Measurements from ENCODE around the gene CIAO2B.
A peak's percentile ranks its signal among the peaks of the same experiment; 100 is the strongest.
"Not testable (repeated sequence)": the region's sequence is repeated elsewhere in the genome, so short reads cannot be mapped to it uniquely, and the experiment has no call there.

The CIAO2B gene

DNA sequence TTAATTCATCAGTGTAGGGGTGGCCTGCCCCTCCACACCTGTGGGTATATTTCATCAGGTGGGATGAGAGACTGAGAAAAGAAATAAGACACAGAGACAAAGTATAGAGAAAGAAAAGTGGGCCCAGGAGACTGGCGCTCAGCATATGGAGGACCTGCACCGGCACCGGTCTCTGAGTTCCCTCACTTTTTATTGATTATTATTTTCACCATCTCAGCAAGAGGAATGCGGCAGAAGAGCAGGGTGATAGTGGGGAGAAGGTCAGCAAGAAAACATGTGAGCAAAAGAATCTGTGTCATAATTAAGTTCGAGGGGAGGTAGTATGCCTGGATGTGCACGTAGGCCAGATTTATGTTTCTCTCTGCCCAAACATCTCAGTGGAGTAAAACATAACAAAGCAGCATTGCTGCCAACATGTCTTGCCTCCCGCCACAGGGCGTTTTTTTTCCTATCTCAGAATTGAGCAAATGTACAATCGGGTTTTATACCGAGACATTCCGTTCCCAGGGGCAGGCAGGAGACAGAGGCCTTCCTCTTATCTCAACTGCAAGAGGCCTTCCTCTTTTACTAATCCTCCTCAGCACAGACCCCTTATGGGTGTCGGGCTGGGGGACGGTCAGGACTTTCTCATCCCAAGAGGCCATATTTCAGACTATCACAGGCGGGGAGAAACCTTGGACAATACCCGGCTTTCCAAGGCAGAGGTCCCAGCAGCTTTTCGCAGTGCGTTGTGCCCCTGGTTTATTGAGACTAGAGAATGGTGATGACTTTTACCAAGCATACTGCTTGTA, 21.4 kb upstream of the CIAO2B start:
- not testable (repeated sequence) for DNase-seq

DNA sequence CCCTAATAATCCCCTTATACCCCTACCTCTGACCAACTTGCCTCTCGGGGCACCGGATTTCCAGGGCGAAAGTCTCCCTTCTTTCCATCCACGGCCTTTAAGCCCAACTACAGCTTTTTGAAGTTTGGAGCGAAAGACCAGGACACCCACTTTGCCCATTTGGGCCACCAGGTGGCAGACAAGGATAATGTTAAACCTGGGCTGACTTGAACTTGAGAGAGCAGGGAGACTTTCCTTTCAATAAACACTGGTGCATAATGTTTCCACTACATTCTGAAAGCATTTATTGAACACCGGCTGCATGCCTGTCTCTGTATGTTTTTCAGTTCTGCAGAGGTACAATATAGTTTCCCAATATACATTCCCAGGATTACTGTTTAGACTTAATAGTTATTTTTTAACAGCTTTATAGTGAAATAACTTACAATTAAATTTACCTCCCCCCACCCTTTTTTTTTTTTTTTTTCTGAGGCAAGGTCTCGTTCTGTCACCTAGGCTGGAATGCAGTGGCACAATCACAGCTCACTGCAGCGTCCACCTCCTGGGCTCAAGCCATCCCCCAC, 20.0 kb upstream of the CIAO2B start:
- DNase-seq: peak; percentile 86

DNA sequence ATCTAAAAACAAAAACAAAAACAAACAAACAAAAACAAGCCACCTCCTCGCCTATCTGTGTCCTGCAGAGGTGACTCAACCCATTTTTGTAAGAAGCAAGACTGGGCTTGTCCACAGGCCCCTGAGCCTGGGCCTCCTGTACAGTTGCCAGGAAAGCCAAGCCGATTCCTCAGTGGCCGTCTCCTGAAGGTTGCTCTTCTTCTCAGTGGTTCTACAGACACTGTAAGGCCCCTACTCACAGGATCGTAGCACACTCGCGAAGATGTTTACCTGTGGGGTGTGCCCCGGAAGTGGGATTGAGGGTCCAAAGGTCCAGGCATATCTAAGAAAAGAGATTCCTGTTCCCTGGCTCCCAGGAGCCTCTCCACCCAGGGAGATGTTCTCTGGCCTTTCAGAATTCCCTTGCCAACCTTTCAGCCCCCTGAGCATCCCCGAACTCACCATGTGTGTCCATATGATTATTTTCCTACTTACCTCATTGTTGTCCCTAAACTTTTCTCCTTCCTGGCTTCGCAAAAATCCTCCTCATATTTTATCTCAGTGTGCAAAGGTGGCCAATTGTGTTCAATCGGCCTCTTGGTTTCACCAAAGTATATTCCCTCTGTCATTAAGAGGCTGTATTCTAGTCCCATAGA, 19.4 kb upstream of the CIAO2B start:
- DNase-seq: no peak

DNA sequence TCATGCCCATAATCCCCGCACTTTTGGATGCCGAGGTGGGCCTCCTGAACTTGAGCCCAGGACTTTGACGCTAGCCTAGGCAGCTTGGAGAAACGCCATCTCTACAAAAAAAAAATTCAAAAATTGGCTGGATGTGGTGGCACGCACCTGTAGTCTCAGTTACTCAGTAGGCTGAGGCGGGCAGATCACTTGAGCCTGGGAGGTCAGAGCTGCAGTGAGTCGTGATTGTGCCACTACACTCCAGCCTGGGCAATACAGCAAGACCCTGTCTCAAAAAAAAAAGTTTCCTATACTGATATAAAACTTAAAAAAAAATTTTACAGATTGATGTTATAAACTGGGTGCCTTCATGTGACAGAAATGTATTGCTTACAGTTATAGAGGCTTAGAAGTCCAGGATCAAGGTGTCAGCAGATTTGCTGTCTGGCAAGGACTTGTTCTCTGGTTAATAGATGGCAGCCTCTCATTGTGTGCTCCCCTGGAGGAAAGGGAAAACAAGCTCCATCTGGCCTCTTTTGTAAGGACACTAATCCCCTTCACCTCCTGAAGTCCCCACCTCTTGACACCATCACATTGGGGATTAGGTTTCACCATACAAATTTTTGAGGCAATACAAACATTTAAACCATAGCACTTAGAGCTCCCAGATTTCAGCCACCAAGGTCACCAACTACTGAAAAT, 18.4 kb upstream of the CIAO2B start:
- no peak for DNase-seq

DNA sequence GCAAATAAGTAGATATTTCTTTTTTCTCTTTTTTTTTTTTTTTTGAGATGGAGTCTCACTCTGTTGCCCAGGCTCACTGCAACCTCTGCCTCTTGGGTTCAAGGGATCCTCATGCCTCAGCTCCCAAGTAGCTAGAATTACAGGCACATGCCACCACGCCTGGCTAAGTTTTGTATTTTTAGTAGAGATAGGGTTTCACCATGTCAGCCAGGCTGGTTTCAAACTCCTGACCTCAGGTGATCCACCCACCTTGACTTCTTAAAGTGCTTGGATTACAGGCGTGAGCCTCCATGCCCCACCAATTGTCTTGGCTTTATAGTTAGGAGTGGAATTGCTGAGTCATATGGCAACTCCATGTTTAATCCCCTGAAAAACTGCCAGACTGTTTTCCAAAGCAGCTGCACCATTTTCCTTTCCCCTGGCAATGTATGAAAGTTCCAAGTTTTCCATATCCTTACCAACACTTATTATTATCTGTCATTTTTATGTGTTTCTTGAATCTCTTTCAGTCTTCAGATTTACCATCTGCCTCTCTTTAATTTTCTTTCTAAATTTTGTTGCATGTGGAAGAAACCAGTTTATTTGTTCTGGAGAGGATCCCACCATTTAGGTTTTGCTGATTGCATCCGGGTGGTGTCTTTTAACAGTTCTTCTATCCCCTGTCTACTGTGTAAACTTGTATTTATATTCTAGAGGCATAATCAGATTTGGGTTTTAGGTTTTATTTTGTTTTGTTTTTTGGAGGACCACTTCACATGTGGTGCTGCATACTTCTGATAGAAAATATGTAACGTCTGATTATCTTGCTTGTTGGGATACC, 17.0 kb upstream of the CIAO2B start:
- DNase-seq: no peak

DNA sequence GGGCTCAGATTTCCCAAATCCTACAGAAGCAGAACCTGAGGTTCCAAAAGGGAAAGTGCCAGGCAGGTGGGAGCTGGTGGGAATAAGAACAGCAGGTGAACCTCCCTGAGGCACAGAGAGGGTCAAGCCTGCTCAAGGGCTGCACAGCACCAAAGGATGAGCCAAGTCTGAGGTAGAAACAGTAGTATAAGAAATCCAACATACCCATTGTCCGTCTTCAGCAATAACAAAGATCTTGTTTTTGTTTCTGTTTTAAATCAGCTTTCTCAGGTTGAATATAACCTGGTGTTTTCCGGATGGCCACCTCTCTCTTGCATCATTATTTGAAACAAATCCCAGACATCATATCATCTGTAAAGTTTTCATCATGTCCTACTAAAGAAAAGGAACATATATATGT, 16.2 kb upstream of the CIAO2B start:
- DNase-seq: no peak

DNA sequence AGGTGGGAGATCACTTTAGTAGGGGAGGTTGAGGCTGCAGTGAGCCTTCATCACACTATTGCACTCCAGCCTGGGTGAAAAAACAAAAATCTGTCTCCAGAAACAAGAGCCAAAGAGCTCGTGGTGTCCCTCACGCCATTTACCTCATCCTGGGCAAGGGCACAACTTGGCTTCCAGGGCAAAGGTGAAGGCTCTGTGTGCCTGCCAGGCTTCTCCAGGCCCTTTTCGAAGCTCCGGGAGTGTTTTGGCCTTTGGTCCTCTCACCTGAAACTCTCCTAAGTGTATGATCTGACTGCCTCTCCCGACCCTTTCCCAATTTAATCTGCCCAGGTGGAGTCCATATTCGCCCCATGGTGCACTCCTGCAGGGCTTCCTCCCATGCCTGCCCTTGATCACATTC, 15.3 kb upstream of the CIAO2B start:
- DNase-seq: no peak

DNA sequence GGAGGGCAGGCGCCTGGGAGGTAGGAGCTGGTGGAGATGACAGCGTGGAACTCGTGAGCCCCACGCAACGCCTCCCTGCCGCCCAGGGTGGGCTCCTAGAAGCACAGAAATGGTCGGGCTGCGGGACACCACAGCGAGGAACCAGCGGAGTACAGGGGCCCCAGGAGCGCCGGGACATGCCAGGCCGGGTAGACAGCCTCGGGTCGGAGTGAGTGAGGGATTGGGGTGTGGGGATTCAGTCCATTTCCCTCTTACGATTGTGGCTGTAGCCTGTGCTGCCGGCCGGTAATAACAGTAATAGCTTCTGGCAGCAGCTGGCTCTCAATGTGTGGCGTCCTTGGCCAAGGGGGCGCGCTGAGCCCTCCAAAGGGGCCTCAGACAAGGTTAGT, 14.6 kb upstream of the CIAO2B start:
- DNase-seq: no peak

DNA sequence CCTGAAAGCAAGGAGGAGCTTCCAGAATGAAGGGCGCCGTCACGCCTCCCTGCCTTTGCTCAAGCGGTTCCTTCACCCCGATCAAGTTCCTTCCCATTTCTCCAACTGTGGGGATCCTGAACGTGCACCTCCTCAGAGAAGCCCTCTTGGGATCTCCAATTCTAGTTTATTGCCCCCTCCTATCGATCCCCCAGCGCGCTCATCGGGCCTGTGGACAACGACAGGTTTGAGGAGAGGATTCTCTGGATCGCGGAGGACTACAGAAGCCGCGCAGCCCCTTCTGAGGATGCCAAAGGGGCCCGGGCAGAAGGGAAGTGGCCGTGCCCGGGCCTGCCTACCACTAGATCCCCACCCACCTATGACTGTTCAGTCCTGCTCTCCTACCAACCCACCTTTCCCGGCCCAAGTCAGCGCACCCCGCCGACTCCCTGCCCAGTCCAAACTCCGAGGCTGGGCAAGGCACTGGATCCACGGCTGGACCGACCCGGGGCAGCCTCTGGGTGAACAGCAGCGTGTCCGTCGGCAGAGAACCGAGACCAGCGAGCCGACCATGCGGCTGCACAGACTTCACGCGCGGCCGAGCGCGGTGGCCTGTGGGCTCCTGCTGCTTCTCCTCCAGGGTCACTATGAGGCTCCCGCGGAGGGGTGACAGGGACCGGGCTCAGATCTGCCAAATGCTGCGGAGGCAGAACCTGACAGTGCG, 14.1 kb upstream of the CIAO2B start:
- DNase-seq: no peak

DNA sequence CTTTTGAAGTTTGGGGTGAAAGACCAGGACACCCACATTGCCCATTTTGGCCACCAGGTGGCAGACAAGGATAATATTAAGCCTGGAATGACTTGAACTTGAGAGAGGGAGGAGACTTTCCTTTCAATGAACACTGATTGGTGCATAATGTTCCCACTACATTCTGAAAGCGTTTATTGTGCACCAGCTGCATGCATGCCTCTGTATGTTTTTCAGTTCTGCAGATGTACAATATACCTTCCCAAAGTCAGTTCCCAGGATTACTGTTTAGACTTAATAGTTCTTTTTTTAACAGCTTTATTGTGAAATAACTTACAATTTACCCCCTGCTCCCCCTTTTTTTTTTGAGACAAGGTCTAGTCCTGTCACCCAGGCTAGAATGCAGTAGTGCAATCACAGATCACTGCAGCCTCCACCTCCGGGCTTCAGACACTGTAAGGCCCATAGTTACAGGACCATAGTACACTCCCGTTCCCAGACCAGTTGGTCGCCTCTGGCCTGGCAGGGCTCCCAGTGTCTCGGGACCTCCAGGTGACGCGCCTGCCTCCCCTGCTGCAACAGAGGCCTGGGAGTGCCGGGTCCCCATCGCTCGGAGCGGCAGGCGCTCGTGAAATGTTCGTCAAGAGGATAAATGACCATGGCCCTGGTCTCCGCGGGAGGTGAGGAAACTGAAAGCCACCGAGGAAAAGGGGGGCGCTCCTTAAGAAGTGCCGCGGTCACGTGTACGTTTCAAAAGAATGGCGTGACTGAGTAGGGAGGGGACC, 13.3 kb upstream of the CIAO2B start:
- peak; percentile 83 for DNase-seq

DNA sequence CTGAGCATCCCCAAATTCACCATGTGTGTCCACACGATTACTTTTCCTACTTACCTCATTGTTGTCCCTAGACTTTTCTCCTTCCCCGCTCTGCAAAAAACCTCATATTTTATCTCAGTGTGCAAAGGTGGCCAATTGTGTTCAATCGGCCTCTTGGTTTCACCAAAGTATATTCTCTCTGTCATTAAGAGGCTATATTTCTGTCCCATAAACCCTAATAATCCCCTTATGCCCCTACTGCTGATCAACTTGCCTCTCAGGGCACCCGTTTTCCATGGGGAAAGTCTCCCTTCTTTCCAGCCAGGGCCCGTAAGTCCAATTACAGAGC, 12.7 kb upstream of the CIAO2B start:
- no peak for DNase-seq

DNA sequence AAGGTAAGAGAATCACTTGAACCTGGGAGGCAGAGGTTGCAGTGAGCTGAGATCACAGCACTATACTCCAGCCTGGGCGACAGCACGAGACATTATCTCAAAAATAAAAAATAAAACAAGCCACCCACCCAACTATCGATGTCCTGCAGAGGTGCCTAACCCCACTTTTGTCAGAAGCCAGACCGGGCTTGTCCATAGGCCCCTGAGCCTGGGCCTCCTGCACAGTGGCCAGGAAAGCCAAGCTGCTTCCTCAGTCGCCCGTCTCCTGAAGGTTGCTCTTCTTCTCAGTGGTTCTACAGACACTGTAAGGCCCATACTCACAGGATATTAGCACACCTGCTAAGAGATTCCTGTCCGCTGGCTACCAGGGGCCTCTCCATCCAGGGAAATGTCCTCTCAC, 12.3 kb upstream of the CIAO2B start:
- no peak for DNase-seq

DNA sequence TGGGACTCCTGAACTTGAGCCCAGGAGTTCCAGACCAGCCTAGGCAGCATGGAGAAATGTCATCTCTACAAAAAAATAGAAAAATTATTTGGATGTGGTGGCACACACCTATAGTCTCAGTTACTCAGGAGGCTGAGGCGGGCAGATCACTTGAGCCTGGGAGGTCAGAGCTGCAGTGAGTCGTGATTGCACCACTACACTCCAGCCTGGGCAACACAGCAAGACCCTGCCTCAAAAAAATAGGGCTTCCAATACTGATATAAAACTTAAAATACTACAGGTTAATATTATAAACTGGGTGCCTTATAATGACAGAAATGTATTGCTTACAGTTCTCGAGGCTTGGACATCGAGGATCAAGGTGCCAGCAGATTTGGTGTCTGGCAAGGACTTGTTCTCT, 11.7 kb upstream of the CIAO2B start:
- DNase-seq: no peak

DNA sequence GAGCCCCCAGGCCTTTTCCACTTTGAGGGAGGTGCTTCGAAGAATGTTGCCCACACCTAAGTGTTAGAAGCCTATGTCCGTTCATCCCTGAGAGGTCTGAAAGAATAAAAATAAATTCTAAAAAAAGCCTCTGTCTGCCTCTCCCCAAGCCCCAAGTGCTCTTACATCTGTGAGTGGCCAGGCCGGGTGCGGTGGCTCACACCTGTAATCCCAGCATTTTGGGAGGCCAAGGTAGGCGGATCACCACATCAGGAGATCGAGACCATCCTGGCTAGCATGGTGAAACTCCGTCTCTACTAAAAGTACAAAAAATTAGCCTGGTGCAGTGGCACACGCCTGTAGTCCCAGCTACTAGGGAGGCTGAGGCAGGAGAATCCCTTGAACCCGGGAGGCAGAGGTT, 10.8 kb upstream of the CIAO2B start:
- not testable (repeated sequence) for DNase-seq

DNA sequence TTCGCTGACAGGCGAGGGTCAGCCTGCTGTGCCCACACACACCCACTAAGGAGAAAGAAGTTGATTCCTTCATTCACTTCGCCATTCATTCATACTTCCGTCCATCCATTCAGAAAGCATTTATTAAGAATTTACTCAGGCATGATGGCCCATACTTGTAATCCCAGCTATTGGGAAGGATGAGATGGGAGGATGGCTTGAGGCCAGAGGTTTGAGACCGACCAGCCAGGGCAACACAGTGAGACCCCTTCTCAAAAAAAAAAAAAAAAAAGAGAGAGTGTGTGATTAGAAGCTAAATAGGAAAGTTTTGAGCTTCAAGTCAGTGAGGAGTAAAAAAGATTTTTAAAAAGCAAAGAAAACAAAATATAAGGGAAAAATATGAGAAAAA, 9.8 kb upstream of the CIAO2B start:
- no peak for DNase-seq

DNA sequence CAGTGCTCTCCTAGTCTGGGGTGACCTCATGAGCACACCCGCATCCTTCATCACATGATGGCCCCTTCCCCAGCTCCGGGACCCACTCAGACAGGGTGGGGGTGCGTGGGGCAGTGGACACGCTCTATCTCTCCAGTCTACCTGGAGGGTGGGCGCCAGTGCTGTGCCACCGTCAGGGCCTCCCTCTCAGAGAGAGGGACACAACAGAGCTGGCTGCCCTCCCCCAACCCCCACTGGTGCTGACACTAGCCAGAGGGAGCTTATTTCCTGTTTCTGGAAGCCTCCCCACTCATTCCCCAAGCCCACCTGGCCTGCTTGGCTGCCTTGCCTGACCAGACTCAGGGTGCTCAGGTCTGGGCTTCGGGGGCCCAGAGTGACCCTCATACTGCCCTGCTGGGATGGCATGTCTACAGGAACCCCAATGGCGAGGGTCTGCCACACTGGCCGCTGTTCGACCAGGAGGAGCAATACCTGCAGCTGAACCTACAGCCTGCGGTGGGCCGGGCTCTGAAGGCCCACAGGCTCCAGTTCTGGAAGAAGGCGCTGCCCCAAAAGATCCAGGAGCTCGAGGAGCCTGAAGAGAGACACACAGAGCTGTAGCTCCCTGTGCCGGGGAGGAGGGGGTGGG, 9.3 kb upstream of the CIAO2B start:
- DNase-seq: no peak

DNA sequence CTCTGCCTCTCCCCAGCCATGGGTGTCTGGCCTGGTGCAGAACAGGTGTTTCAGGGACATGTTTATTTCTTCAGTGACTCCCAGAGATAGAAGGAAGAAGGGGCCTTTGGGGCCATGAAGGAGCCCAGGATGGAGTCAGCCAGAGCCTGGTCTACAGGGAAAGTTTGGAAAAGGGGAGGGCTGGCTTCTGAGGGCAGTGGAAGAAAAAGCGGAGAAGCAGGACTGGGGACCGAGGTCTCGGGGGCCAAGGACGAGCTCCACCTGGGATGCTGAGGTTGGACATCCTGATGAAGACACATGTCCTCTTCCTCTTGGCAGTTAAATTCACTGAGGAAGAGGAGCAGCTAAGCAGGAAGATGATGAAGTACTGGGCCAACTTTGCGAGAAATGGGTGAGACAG, 8.8 kb upstream of the CIAO2B start:
- no peak for DNase-seq

DNA sequence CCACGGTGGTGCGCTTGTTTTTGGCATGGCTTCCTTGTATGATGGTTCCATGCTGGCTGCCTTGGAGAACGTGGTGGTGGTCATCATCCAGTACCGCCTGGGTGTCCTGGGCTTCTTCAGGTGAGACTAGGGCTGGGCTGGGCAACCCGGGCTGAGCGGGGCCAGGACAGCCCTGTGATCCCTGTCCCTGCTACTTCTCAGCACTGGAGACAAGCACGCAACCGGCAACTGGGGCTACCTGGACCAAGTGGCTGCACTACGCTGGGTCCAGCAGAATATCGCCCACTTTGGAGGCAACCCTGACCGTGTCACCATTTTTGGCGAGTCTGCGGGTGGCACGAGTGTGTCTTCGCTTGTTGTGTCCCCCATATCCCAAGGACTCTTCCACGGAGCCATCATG, 6.0 kb upstream of the CIAO2B start:
- no peak for DNase-seq

DNA sequence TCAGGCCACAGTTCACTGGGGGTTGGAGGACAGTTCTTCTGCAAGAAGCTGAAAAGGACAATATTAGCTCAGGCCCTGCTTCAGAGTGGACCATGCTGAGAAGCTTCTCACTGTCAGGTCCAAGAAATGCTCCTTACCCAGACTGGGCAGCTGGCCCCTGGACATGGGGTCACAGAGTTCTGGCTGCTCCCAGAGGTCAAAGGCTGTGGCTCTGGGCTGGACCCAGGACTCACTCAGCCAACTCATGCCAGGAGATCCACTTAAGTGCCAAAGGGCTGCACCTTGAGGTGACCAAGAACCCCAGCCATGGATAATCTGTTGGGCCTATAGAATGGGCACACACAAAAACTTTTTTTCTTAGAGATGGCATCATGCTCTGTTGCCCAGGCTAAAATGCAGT, 5.2 kb upstream of the CIAO2B start:
- DNase-seq: no peak

DNA sequence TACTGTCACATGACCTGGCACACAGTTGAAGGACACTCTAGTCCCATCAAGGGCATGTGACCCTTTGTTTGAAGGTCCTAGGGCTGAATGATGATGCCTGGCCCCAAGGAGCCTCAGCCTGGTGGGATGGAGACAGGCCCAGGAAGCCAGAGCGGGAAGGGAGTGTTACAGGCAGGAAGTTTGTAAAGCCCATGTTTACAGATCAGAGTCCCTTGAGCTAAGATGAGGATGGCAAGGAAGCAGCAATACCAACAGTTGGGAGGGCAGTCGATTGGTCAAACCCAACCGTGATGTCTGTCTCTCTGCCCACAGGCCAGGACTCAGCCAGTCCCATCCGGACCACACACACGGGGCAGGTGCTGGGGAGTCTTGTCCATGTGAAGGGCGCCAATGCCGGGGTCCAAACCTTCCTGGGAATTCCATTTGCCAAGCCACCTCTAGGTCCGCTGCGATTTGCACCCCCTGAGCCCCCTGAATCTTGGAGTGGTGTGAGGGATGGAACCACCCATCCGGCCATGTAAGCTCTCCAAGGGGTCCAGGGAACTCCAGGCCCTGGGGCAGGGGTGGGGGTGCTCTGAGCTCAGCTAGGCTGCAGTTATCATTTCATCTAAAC, 3.6 kb upstream of the CIAO2B start:
- DNase-seq: no peak

All from islet precursor cell (in vitro differentiated cells).